Mucosa of descending colon (tissue), 3 donors: ENCODE results near the gene USP34. TPM values are rescaled to one million over a fixed set of nuclear protein-coding genes. Genes with fewer than 3 reads are reported as not detected.
"Not testable (repeated sequence)": the region's sequence is repeated elsewhere in the genome, so short reads cannot be mapped to it uniquely, and the experiment has no call there.

ENCODE experiments used
- ATAC-seq: fragments of 200-7000 bp; cut with Tn5 transposase; one replicate; pipeline ENCODE4 v1.9.1; 2020; ENCODE audit warnings: mild to moderate bottlenecking, moderate library complexity
- DNase-seq, 3 donors: peaks; one replicate each; pipeline ENCODE4 v3.0.0-alpha.2; 2020
- H3K36me3 ChIP-seq: fragments of 200-600 bp; one replicate; pipeline ENCODE4 v1.8.0; 2021; ENCODE audit warnings: low read depth, mild to moderate bottlenecking
- H3K4me1 ChIP-seq: fragments of 200-600 bp; one replicate; pipeline ENCODE4 v1.8.0; 2021; ENCODE audit warnings: low read depth, mild to moderate bottlenecking
- H3K4me3 ChIP-seq: fragments of 200-600 bp; one replicate; pipeline ENCODE4 v1.8.0; 2021; ENCODE audit warnings: mild to moderate bottlenecking
- H3K9me3 ChIP-seq: fragments of 200-600 bp; one replicate; pipeline ENCODE4 v1.8.0; 2021; ENCODE audit warnings: mild to moderate bottlenecking
- intact Hi-C, 2 donors: fragments of 100-400 bp; cut with DNase I in 1 of 2; cut with micrococcal nuclease in 1 of 2; formaldehyde crosslinking; loops; one replicate each; pipeline versions ENCODE4 v1.11.0 to v1.11.1; 2022; cut with DNase I, micrococcal nuclease
- total RNA-seq, 3 donors: library from RNA; stranded (reverse); fragmentation: NEBNext Ultra II Directional in 2 of 3; extraction: Animal tissue kit (Norgen Biotek cat#: 25700) in 2 of 3; gene quantifications; one replicate each; pipeline versions ENCODE4 v1.2.1 to v1.2.4, GENCODE V29; 2021 to 2023
- TF ChIP-seq, protein P1 (sequence below): fragments of 200-600 bp; IDR thresholded peaks from one replicate; pipeline ENCODE4 v1.8.0; 2022; ENCODE audit warnings: antibody characterized with exemption, mild to moderate bottlenecking
- donor health status: DM: no; HTN: no; CAD: no; lungs with moderate emphysema.
- donor health status: DM: no; HTN: no; CAD: no.
- donor health status: DM: no; HTN: yes; CAD: no.

USP34 gene
- total RNA-seq, 3 donors from 2014 or later: 67.9 to 132 (median 88.4) TPM

DNA sequence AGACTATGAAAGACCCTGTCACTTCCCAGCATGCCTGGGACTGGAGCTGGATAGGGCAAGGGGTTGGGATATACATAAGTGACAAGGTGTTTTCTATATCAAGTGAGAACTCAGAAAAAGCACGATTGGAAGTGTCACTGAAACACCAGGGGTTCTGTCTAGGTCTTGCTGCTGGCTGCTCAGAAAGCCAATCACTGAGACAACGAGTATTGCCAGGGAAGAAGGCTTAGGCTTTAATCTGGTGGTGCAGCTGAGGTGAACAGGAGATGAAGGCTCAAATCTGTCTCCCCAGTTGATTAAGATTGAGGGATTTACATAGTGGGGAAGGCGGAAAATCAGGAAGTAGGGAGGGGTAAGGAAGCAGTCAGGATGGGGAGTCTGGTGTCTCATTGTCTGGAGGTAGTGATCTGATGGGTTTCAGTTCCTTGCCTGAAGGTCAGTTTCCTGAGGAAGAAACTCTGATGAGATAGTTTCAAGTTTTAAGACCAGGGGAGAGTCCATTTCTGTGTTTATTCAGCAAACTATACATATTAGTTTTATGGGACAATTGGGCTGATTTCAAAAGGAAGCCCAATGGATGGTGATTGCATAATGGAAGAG lies 312.4 kb downstream of the USP34 start:
- ATAC-seq (no peak), DNase-seq (no peak)
- Histone ChIP-seq H3K9me3 (no peaks in the 10 kb centered on the region), H3K4me3 (no peak overlapping the region), H3K36me3 (no peaks in the 10 kb centered on the region), H3K4me1 (no peaks in the 10 kb centered on the region)
- TF ChIP-seq, protein P1, sequence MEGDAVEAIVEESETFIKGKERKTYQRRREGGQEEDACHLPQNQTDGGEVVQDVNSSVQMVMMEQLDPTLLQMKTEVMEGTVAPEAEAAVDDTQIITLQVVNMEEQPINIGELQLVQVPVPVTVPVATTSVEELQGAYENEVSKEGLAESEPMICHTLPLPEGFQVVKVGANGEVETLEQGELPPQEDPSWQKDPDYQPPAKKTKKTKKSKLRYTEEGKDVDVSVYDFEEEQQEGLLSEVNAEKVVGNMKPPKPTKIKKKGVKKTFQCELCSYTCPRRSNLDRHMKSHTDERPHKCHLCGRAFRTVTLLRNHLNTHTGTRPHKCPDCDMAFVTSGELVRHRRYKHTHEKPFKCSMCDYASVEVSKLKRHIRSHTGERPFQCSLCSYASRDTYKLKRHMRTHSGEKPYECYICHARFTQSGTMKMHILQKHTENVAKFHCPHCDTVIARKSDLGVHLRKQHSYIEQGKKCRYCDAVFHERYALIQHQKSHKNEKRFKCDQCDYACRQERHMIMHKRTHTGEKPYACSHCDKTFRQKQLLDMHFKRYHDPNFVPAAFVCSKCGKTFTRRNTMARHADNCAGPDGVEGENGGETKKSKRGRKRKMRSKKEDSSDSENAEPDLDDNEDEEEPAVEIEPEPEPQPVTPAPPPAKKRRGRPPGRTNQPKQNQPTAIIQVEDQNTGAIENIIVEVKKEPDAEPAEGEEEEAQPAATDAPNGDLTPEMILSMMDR: no peak
- intact Hi-C loops: no loop called here

DNA sequence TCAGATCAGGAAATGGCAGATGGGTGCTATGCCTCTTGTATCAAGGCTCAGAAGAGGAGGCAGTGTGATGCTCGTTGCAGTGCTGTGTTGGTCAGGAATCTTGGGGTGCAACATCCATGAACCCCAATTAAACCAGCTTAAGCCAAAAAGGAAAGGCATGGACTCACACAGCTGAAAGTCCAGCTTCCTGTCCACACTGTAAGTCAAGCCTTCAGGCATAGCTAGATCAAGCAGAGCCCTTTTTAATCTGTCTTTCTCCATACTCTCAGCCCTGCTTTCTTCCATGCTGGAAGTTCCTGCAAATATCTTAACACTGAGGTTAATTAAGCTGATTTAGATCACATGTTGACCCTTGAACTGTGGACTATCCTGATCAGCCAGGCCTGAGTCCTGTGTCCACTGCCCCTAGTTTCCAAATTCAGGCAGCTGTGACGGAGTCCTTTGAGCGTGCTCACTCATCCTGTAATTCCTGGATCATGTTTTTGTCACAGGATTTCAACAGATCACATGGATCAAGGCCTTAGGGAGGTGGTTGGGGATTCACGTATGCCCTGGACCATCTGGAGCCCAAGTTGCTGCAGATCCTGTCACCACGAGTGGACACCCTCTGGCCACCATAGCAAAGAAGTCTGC lies 313.4 kb downstream of the USP34 start:
- Histone ChIP-seq H3K36me3 (no peaks in the 10 kb centered on the region), H3K4me1 (no peaks in the 10 kb centered on the region), H3K9me3 (no peaks in the 10 kb centered on the region), H3K4me3 (no peak overlapping the region)
- intact Hi-C loops: no loop called here
- DNase-seq: no peak
- ATAC-seq: no peak
- TF ChIP-seq, protein P1: no peak

DNA sequence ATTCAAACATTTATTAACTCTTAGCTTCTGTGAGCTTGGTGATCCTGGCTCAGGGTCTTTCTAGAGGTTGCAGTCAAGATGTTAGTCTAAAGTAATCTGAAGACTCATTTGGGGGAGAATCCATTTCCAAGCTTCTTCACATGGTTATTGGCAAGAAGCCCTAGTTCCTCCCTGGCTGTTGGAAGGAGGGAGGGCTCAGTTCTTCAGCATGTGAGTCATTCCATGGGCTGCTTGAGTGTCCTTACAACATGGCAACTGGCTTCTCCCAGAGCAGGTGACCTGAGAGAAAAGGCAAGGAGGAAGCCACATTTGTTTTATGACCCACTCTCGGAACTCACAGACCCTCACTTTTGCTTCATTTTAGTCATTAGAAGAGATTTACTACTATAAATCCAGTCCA lies 319.5 kb downstream of the USP34 start:
- Histone ChIP-seq H3K4me3 (no peak overlapping the region), H3K4me1 (no peaks in the 10 kb centered on the region), H3K36me3 (no peaks in the 10 kb centered on the region), H3K9me3 (no peaks in the 10 kb centered on the region)
- no peak for ATAC-seq
- intact Hi-C loops: no loop called here
- no peak for DNase-seq
- TF ChIP-seq, protein P1: no peak

DNA sequence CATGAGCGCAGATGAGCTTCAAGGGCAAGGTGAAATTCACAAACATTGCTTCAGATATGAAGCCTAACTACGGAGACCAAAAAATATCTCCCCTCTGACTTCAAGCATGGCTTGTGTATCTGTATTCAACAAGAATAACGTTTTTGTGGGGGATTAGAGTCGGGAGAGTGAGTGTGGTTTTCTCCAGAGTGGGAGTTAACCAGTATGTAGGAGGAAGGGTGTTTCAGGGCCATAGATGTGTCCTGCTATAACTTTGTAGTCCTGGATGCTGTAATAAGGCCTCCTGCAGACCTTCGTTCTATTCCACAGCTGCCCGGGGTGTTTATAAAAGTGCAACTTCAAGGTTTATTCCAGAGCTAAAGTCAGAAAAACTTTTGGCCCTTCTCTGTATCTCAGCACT lies 321.8 kb downstream of the USP34 start:
- Histone ChIP-seq H3K36me3 (no peaks in the 10 kb centered on the region), H3K4me3 (no peak overlapping the region), H3K9me3 (no peaks in the 10 kb centered on the region), H3K4me1 (no peaks in the 10 kb centered on the region)
- TF ChIP-seq, protein P1: no peak
- no peak for ATAC-seq
- no peak for DNase-seq
- intact Hi-C loops: no loop called here

DNA sequence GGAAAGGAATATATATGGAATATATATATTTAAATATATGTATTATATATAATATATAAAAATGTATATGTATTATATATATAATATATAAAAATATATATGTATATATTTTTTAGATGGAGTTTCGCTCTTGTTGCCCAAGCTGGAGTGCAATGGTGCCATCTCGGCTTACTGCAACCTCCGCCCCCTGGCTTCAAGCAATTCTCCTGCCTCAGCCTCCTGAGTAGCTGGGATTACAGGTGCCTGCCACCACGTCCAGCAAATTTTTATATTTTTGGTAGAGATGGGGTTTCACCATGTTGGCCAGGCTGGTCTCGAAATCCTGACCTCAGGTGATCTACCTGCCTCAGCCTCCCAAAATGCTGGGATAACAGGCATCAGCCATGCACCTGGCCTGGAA lies 322.8 kb downstream of the USP34 start:
- H3K9me3 ChIP-seq, H3K4me3 ChIP-seq, H3K36me3 ChIP-seq, intact Hi-C loops, DNase-seq, ATAC-seq, H3K4me1 ChIP-seq: not testable (repeated sequence)

DNA sequence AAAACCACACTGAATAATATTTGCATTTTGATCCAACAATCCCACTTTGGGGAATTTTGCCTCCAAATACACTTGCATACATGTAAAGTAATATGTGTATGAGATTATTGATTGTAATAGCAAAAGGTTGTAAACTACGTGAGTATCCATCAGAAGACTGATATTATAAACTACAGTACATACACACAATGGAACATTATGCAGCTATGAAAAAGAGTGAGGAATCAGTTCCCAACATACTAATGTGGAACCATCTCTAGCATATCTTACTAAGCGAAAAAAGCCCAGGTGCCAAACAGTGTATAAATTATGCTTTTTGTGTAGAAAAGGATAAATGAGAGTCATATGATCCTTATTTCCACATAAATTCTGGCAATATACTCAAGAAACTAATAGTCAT lies 324.9 kb downstream of the USP34 start:
- Histone ChIP-seq H3K36me3 (no peaks in the 10 kb centered on the region), H3K4me1 (no peaks in the 10 kb centered on the region), H3K9me3 (no peaks in the 10 kb centered on the region), H3K4me3 (no peak overlapping the region)
- DNase-seq: no peak
- intact Hi-C loops: no loop called here
- TF ChIP-seq, protein P1: no peak
- ATAC-seq: no peak
